Transverse colon (tissue), 4 donors: ENCODE measurements around the gene LSM3. TPM values are rescaled to one million over a fixed set of nuclear protein-coding genes. Genes with fewer than 3 reads are reported as not detected.

Source experiments
- DNase-seq: peaks from one replicate; pipeline ENCODE4 v3.0.0-alpha.2; 2019
- H3K27ac ChIP-seq, 4 donors: fragments of 200-600 bp; sonication (generic); 2 replicates each; pipeline ENCODE4 v1.5.1; 2016 to 2018; ENCODE audit warnings: inconsistent platforms in 4 of 4
- H3K27me3 ChIP-seq: fragments of 200-600 bp; sonication (generic); 2 replicates; pipeline ENCODE4 v1.5.1; 2017; ENCODE audit warnings: inconsistent platforms
- H3K36me3 ChIP-seq, 4 donors: fragments of 200-600 bp; sonication (generic); 2 replicates each; pipeline ENCODE4 v1.5.1; 2017 to 2019; ENCODE audit warnings: inconsistent platforms in 4 of 4
- H3K4me1 ChIP-seq, 4 donors: fragments of 200-600 bp; sonication (generic); 2 replicates each; pipeline ENCODE4 v1.5.1; 2017 to 2020; ENCODE audit warnings: inconsistent platforms in 4 of 4
- H3K4me3 ChIP-seq, 4 donors: fragments of 200-600 bp; sonication (generic); 1 replicate in 1 of 4; 2 replicates in 3 of 4; pipeline versions ENCODE4 v1.5.1 to v1.6.1; 2017 to 2019; ENCODE audit warnings: inconsistent platforms in 4 of 4
- H3K9me3 ChIP-seq, 2 donors: fragments of 200-600 bp; sonication (generic); 2 replicates each; pipeline ENCODE4 v1.5.1; 2017 to 2019; ENCODE audit warnings: inconsistent platforms in 2 of 2
- EP300 ChIP-seq: sonication (generic); formaldehyde crosslinking; IDR thresholded peaks from one replicate; pipeline ENCODE4 v1.6.1; 2017; ENCODE audit warnings: antibody characterized with exemption, low read depth
- POLR2A ChIP-seq: fragments of 450-650 bp; IDR thresholded peaks from one replicate; pipeline ENCODE4 v1.6.1; 2016; ENCODE audit warnings: antibody characterized with exemption, mild to moderate bottlenecking, moderate library complexity
- POLR2AphosphoS5 ChIP-seq, 3 donors: sonication (generic); formaldehyde crosslinking; IDR thresholded peaks; one replicate each; pipeline ENCODE4 v1.6.1; 2016; ENCODE audit warnings: antibody characterized with exemption in 3 of 3
- WGBS, 2 donors: methylation state at CpG; one replicate each; pipeline ENCODE4 v1.1.5; 2018; ENCODE audit warnings: low coverage in 1 of 2; 5-methylcytosine and 5-hydroxymethylcytosine counted together
- in situ Hi-C, 4 donors: fragments of 200-750 bp; cut with MboI; loops; one replicate each; pipeline versions ENCODE4 v1.15.0 to v1.15.1; 2017; ENCODE audit warnings: low sequenced_read_pairs in 3 of 4, low pct_ligation_motif_present in 1 of 4, low pct_unique_long_range_greater_than_20kb in 1 of 4
- intact Hi-C: fragments of 100-400 bp; cut with DNase I; formaldehyde crosslinking; loops from one replicate; pipeline ENCODE4 v1.15.1; 2023; ENCODE audit warnings: low total_unique reads
- total RNA-seq, 4 donors: library from RNA; depleted of rRNA; stranded (reverse); fragments of >200 nt; gene quantifications; one replicate each; pipeline ENCODE4 v1.1.0, GENCODE V29; 2016
- TF ChIP-seq, protein P1 (sequence below), 5 experiments: fragments of 200-600 bp in 3 of 5; fragments of 450-650 bp in 2 of 5; sonication (generic) in 3 of 5; IDR thresholded peaks; 1 replicate in 2 of 5; 2 replicates in 3 of 5; pipeline ENCODE4 v1.5.1; 2016 to 2017; ENCODE audit warnings: antibody characterized with exemption in 5 of 5, inconsistent platforms in 3 of 5, mild to moderate bottlenecking in 2 of 5, moderate library complexity in 1 of 5

The LSM3 gene
- total RNA-seq, 4 donors from 2014 or later = 5.6 to 9.6 (median 8.0) TPM

DNA sequence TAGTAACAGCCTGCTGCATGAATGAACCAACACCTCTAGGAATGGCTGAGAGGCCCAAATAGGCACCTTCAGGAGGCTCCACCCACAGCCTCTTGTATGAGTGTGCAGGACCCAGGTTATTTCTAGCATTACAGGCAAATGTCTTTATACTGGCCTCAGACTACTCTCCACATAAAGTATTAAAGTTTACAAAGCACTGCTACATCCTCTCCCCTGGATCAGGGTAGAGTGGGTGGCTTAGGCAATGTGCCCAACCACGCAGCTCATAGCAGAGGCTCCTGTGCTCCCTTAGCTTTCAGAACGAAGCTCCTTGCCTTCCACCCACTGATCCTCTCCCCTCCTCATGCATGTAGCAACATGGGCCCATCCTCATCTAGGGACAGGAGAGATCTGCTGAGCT is 37.5 kb upstream of the LSM3 start:
- Histone ChIP-seq H3K27me3 (no peaks in the 10 kb centered on the region), H3K27ac (peak overlapping the region in 1 of 4 donors; percentile 91), H3K4me1 (peaks cover 3 to 48% (median 28%) of the 10 kb centered on the region in 4 donors), H3K4me3 (no peak overlapping the region), H3K9me3 (no peaks in the 10 kb centered on the region), H3K36me3 (peaks cover 0 to 6% (median 0%) of the 10 kb centered on the region in 4 donors)
- WGBS, 2 donors = 78% methylated on average over 2 of the region's 2 CpGs; no CpG with 5 or more reads in 1 of the 2 donors
- TF ChIP-seq POLR2A (no peak), EP300 (no peak)
- TF ChIP-seq, protein P1, sequence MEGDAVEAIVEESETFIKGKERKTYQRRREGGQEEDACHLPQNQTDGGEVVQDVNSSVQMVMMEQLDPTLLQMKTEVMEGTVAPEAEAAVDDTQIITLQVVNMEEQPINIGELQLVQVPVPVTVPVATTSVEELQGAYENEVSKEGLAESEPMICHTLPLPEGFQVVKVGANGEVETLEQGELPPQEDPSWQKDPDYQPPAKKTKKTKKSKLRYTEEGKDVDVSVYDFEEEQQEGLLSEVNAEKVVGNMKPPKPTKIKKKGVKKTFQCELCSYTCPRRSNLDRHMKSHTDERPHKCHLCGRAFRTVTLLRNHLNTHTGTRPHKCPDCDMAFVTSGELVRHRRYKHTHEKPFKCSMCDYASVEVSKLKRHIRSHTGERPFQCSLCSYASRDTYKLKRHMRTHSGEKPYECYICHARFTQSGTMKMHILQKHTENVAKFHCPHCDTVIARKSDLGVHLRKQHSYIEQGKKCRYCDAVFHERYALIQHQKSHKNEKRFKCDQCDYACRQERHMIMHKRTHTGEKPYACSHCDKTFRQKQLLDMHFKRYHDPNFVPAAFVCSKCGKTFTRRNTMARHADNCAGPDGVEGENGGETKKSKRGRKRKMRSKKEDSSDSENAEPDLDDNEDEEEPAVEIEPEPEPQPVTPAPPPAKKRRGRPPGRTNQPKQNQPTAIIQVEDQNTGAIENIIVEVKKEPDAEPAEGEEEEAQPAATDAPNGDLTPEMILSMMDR (IDR thresholded peaks at IDR 0.05) = no peak
- in situ Hi-C loops = no loop called here
- intact Hi-C loops = no loop called here
- DNase-seq = no peak

DNA sequence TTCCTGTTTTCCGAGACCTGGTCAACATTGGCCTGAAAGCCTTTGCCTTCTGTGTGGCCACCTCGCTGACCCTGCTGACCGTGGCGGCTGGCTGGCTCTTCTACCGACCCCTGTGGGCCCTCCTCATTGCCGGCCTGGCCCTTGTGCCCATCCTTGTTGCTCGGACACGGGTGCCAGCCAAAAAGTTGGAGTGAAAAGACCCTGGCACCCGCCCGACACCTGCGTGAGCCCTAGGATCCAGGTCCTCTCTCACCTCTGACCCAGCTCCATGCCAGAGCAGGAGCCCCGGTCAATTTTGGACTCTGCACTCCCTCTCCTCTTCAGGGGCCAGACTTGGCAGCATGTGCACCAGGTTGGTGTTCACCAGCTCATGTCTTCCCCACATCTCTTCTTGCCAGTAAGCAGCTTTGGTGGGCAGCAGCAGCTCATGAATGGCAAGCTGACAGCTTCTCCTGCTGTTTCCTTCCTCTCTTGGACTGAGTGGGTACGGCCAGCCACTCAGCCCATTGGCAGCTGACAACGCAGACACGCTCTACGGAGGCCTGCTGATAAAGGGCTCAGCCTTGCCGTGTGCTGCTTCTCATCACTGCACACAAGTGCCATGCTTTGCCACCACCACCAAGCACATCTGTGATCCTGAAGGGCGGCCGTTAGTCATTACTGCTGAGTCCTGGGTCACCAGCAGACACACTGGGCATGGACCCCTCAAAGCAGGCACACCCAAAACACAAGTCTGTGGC is 36.8 kb upstream of the LSM3 start:
- peaks cover 0 to 12% (median 2%) of the 10 kb centered on the region in 4 donors for H3K36me3 ChIP-seq
- intact Hi-C loops = no loop called here

DNA sequence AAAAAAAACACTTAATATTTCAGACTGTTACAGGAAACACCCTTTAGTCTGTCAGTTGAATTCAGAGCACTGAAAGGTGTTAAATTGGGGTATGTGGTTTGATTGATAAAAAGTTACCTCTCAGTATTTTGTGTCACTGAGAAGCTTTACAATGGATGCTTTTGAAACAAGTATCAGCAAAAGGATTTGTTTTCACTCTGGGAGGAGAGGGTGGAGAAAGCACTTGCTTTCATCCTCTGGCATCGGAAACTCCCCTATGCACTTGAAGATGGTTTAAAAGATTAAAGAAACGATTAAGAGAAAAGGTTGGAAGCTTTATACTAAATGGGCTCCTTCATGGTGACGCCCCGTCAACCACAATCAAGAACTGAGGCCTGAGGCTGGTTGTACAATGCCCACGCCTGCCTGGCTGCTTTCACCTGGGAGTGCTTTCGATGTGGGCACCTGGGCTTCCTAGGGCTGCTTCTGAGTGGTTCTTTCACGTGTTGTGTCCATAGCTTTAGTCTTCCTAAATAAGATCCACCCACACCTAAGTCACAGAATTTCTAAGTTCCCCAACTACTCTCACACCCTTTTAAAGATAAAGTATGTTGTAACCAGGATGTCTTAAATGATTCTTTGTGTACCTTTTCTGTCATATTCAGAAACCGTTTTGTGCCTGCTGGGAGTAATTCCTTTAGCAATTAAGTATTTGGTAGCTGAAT is 35.9 kb upstream of the LSM3 start:
- peak overlapping the region; percentile 82 to 91 (median 89) for H3K27ac ChIP-seq
- no peaks in the 10 kb centered on the region for H3K27me3 ChIP-seq
- no peak overlapping the region for H3K4me3 ChIP-seq
- in situ Hi-C loops (no loop called here), intact Hi-C loops (no loop called here)
- TF ChIP-seq, protein P1 (IDR thresholded peaks at IDR 0.05) = no peak
- no peak for TF ChIP-seq POLR2A
- TF ChIP-seq POLR2AphosphoS5 (IDR thresholded peaks at IDR 0.05) = no peak
- TF ChIP-seq EP300 = no peak
- DNase-seq = no peak
- peaks cover 0 to 17% (median 6%) of the 10 kb centered on the region in 4 donors for H3K36me3 ChIP-seq
- peaks cover 3 to 42% (median 28%) of the 10 kb centered on the region in 4 donors for H3K4me1 ChIP-seq
- H3K9me3 ChIP-seq = no peaks in the 10 kb centered on the region
- WGBS, 2 donors = 76 to 77% methylated on average over 8 of the region's 8 CpGs

More for the DNA sequence above, 36.8 kb upstream of the LSM3 start:
- WGBS, 2 donors = 91% methylated on average over 18 of the region's 19 CpGs; no CpG with 5 or more reads in 1 of the 2 donors
- Histone ChIP-seq H3K4me3 (no peak overlapping the region), H3K27ac (peak overlapping the region; percentile 82 to 91 (median 89)), H3K9me3 (no peaks in the 10 kb centered on the region), H3K4me1 (peaks cover 3 to 48% (median 28%) of the 10 kb centered on the region in 4 donors), H3K27me3 (no peaks in the 10 kb centered on the region)
- TF ChIP-seq POLR2AphosphoS5 (IDR thresholded peaks at IDR 0.05) = no peak
- in situ Hi-C loops = no loop called here
- no peak for DNase-seq

DNA sequence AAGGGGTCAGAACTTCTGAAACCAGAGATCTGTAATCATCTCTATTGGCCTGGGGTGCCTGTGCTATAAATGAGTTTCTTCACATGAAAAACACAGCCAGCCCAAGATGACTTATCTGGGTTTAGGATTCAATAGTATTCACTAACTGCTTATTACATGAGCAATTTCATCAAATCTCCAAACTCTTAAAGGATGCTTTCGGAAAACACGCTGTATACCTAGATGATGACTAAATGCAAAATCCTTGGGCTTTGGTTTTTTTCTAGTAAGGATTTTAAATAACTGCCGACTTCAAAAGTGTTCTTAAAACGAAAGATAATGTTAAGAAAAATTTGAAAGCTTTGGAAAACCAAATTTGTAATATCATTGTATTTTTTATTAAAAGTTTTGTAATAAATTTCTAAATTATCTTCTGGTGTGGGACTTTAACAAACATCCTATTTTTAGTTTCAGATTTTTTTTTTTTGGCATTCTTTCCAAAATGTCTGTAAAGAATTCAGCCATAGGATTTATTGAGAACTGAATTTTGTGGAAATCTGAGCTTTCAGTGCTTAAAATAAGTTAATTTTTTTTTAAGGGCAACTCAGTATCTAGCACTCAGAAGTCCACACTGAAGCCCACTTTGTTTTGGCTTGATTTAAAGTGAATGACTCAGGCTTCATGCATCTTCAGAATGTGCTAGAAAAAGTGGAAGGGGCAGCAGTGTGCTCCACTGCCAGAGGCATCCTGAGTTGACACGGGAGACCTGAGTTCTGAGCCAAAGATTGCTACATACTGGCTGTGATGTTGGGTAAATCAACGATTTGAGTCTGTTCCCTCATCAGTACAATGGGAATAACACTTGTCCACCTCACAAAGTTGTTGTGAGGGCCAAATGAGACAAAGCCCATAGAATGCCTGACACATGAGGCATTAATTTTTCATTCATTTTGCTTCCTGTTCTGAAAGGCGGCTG is 35.1 kb upstream of the LSM3 start:
- H3K4me3 ChIP-seq = peak overlapping the region in 1 of 4 donors; percentile 18
- H3K4me1 ChIP-seq = peaks cover 3 to 42% (median 28%) of the 10 kb centered on the region in 4 donors
- H3K9me3 ChIP-seq = no peaks in the 10 kb centered on the region
- in situ Hi-C loops = no loop called here
- DNase-seq = peak; percentile 43
- 59 to 73% methylated on average over 5 to 7 of the region's 7 CpGs for WGBS, 2 donors
- H3K36me3 ChIP-seq = peaks cover 0 to 17% (median 6%) of the 10 kb centered on the region in 4 donors
- intact Hi-C loops = no loop called here
- peak overlapping the region; percentile 82 to 91 (median 89) for H3K27ac ChIP-seq
- peak; percentile 51 to 75 (median 72) for TF ChIP-seq POLR2AphosphoS5 (IDR thresholded peaks at IDR 0.05)
- TF ChIP-seq POLR2A = no peak
- H3K27me3 ChIP-seq = no peaks in the 10 kb centered on the region
